ENCODE data around the gene LRWD1. TPM values are rescaled to one million over a fixed set of nuclear protein-coding genes. Genes with fewer than 3 reads are reported as not detected.

Gene LRWD1
- total and polyA plus RNA-seq, 12 donors = 7.3 to 48.9 (median 24.4) TPM

- TF ChIP-seq POLR2A (IDR thresholded peaks at IDR 0.05) = no peak
- TF ChIP-seq, protein P1, sequence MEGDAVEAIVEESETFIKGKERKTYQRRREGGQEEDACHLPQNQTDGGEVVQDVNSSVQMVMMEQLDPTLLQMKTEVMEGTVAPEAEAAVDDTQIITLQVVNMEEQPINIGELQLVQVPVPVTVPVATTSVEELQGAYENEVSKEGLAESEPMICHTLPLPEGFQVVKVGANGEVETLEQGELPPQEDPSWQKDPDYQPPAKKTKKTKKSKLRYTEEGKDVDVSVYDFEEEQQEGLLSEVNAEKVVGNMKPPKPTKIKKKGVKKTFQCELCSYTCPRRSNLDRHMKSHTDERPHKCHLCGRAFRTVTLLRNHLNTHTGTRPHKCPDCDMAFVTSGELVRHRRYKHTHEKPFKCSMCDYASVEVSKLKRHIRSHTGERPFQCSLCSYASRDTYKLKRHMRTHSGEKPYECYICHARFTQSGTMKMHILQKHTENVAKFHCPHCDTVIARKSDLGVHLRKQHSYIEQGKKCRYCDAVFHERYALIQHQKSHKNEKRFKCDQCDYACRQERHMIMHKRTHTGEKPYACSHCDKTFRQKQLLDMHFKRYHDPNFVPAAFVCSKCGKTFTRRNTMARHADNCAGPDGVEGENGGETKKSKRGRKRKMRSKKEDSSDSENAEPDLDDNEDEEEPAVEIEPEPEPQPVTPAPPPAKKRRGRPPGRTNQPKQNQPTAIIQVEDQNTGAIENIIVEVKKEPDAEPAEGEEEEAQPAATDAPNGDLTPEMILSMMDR (IDR thresholded peaks at IDR 0.05) = no peak
- Histone ChIP-seq H3K4me3 (no peak overlapping the region), H3K9me3 (replicated peaks in 1 of 3) (no peaks in the 10 kb centered on the region), H3K27me3 (no peaks in the 10 kb centered on the region), H3K27ac (no peak overlapping the region), H3K4me1 (replicated peaks in 1 of 2) (peaks cover 24 to 47% of the 10 kb centered on the region in 2 donors), H3K36me3 (replicated peaks in 1 of 2) (no peaks in the 10 kb centered on the region)
- intact Hi-C loops (cut with DNase I) = no loop called here
- DNase-seq = no peak
- 94 to 97% (median 95%) methylated on average over 10 of the region's 10 CpGs for WGBS, 4 donors
Observed at GRCh38 chr7:102436118-102436517, 28.7 kb upstream of the LRWD1 start.

DNA sequence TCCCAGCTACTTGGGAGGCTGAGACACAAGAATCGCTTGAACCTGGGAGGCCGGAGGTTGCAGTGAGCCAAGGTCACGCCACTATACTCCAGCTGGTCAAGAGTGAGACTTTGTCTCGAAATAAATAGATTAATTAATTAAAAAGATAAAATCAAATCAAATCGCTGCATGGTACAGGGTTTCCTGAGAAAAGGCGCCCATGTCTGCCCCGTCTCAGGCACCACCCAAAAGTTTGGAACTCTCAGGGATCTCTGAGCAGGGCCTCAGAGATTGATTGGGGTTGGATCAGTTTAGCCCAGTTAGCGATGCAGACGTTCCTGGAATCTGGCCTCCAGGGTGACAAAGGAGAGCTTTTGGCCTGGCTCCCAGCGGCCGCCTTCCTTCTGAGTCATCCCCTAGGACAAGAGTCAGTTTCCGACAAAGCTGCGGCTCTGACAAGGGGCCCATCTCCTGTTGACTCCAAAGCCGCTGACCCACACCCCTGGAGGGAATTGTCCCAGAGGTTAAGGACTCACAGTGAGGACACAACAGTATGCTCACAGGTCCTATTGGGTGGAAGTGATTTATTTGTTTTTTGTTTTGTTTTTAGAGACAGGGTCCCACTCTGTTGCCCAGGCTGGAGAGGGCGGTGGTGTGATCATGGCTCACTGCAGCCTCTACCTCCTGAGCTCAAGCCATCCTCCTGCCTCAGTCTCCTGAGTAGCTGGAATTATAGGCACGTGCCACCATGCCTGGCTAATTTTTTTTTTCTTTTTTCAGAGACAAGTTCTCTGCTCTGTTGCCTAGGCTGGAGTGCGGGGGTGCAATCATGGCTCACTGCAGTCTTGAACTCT lies 24.6 kb upstream of the LRWD1 start:
- Histone ChIP-seq H3K4me3 (no peak overlapping the region), H3K27ac (peak overlapping the region; percentile 51 to 87 (median 76)), H3K27me3 (no peaks in the 10 kb centered on the region), H3K36me3 (replicated peaks in 1 of 2) (peaks cover 0 to 5% of the 10 kb centered on the region in 2 donors), H3K4me1 (replicated peaks in 1 of 2) (peaks cover 11 to 16% of the 10 kb centered on the region in 2 donors), H3K9me3 (replicated peaks in 1 of 3) (no peaks in the 10 kb centered on the region)
- WGBS, 4 donors = 40 to 65% (median 56%) methylated on average over 12 to 17 of the region's 17 CpGs
- TF ChIP-seq, protein P1 (IDR thresholded peaks at IDR 0.05) = no peak
- peak in 1 of 2 donors; percentile 21 for TF ChIP-seq POLR2A (IDR thresholded peaks at IDR 0.05)
- intact Hi-C loops (cut with DNase I) = no loop called here
- DNase-seq = peak; percentile 90 to 98 (median 96)

DNA sequence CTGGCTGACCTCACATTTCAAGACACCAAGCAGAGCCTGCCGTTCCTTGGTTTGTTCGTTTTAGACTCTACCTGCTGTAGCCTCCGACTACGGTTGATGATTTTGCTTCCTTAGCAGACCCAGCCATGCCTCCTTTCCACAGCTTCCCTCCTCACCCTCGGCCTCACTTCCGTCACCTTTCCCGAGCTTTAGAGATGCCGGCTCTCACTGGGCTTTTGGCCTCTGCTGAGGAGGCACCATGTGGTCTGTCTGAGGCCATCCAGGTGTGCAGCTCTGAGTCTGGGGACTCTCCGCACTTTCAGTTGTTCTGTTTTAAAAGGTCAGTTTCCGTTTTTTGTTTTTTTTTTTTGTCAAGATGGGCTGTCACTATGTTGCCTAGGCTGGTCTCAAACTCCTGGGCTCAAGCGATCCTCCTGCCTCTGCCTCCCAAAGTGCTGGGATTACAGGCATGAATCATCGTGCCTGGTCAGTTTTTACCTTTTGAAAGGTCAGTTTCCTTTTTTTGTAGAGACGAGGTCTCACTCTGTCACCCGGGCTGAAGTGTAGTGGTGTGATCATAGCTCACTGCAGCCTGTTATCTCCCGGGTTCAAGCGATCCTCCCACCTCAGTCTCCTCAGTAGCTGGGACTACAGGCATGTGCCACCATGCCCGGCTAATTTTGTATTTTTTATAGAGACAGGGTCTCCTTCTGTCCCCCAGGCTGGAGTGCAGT lies 19.7 kb upstream of the LRWD1 start:
- Histone ChIP-seq H3K27ac (no peak overlapping the region), H3K36me3 (replicated peaks in 1 of 2) (peaks cover 0 to 19% of the 10 kb centered on the region in 2 donors), H3K9me3 (replicated peaks in 1 of 3) (no peaks in the 10 kb centered on the region), H3K4me1 (replicated peaks in 1 of 2) (peaks cover 7 to 8% of the 10 kb centered on the region in 2 donors), H3K4me3 (no peak overlapping the region), H3K27me3 (no peaks in the 10 kb centered on the region)
- TF ChIP-seq POLR2A (IDR thresholded peaks at IDR 0.05) = no peak
- TF ChIP-seq, protein P1 (IDR thresholded peaks at IDR 0.05) = no peak
- WGBS, 4 donors = 91 to 92% (median 92%) methylated on average over 16 to 17 of the region's 17 CpGs
- no peak for DNase-seq
- intact Hi-C loops (cut with DNase I) = no loop called here

- 73 to 96% (median 87%) methylated on average over 2 of the region's 2 CpGs for WGBS, 4 donors
- TF ChIP-seq POLR2A (IDR thresholded peaks at IDR 0.05) = no peak
- TF ChIP-seq, protein P1 (IDR thresholded peaks at IDR 0.05) = no peak
- intact Hi-C loops (cut with DNase I) = no loop called here
Observed at GRCh38 chr7:102445674-102446071, 19.1 kb upstream of the LRWD1 start.

More at GRCh38 chr7:102445674-102446071, 19.1 kb upstream of the LRWD1 start:
- no peak for DNase-seq
- H3K4me1 ChIP-seq (replicated peaks in 1 of 2) = peaks cover 2 to 3% of the 10 kb centered on the region in 2 donors
- peaks cover 0 to 19% of the 10 kb centered on the region in 2 donors for H3K36me3 ChIP-seq (replicated peaks in 1 of 2)
- H3K4me3 ChIP-seq = no peak overlapping the region
- H3K9me3 ChIP-seq (replicated peaks in 1 of 3) = no peaks in the 10 kb centered on the region
- no peaks in the 10 kb centered on the region for H3K27me3 ChIP-seq
- H3K27ac ChIP-seq = no peak overlapping the region
